ENCODE results near the gene SCOC.

DNA sequence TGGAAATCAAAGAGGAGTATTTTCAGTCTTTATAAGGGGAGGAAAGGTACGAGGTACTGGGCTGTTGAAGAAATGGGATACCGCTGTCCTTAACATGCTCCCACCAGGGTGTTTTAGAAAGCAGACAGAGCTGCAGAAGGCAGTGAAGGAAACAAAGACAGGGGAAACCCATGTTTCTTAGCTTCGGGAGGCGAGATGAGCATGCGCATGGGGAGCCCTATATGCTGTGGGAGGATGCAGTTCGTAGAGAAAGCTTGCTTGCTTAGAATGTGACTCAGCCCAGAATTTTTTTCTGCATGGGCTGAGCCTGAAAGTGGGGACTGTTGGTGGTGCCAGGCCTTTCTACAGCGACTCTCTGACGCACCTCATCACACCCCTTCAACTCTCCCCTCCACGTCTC is 28.8 kb upstream of the SCOC start:
- TF ChIP-seq CTCF (IDR thresholded peaks at IDR 0.05; ENCODE audit: insufficient read depth, low read depth, low read length) (no peak), EZH2 (IDR thresholded peaks at IDR 0.05; ENCODE audit: insufficient read depth, low read length) (no peak)
